GM19324 (cell line): ENCODE data around the gene CAMTA2.

Source experiments
- ATAC-seq: cut with Tn5 transposase; IDR thresholded peaks from one replicate; pipeline ENCODE4 v1.9.1; 2021; ENCODE audit warnings: mild to moderate bottlenecking, moderate library complexity; ENCODE audit not compliant: unreplicated experiment, low FRiP score

Gene CAMTA2

DNA sequence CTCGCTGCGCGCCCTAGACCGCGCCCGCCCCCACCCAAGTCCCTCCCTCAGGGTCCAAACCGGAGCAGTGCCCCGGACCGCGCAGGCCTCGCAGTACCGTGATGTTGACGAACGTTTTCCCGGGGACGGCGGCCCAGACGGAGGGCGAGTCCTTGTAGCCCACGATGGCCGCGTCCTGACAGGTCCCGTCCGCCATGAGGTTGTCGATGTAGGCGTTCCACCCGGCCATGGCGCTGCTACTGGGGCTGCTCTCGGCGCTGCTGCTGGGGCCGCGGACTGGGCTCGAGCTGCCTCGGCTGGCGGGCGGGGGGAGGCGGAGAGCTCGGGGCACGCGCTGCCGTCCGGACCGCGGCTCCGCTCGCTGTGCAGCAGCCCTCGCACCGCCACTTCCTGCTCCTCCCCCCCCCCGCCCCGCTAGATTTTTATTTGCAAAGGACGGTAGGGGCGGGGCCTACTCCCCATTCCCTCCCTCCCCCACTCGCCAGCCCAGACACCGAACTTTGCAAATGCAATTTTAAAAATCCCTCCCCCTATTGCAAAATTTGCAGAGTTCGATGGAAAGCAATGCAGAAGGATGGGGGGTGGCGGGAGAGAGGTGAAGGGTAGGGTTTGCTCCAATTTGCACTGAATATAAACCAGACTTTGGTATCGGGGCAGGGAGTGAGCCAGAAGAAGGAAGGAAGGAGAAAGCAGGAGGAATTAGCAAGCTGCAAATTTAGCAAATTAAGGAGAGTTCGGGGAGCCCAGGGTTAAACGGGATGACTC, 39.1 kb downstream of the CAMTA2 start, which contains the start of gene PFN1:
Gene PFN1 (minus strand): TSS at position 365 of the 765 bp plus-strand sequence. CDS start 136 bp downstream, at position 229.
- peak; percentile 18 for ATAC-seq

DNA sequence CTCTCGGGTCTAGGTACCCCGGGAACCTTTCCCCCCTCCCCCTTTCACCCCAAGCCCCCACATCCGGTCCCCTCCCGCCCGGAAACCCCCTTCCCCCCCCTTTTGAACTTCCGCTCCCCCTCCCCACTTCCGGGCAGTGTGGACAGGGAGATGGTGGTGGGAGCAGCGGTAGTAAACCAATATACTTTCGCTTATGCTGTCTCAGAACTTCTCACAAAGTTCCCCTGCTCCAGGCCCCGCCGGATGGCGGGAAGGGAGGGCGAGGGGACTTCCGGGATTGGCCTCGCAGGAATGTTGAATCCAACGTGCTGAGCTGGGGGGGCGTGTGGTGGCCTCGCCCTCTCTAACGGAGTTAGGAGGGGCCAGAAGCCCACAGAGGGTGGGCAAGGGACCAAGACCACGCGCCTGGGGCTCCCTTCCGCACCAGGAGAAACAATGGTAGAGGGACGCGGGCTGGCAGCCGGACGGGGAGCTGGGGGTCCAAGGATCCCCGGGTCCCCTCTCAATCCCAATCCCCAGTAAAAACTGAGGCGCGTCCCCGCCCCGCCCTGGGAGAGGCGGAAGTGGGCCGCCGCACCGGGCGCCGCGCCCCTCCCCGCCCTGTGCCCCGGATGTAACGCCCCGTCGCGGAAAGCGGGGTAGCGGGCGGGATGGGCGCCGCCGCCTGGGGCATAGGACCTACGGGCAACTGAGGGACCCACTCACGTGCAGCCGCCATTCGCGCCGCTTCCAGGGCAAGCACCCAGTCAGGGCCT, 39.9 kb downstream of the CAMTA2 start:
- ATAC-seq: peak; percentile 19

DNA sequence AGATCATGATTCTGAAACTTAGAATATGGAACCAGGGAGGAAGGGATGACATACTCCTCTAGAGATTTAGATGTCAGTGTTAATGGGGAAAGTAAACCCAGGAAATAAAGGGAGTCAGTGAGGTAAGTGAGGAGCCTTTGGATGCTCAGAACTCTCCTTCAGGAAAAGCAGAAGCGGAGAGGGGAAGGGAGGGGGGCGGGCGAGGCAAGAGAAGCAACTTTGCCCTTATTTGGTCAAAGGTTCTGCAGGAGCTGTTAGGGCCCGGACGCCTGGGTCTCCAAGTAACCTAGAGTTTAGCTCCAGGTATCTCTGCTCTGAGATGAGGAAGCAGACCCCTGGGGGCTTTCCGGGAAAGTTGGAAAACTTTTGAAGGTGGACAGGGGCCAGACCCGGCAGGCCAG, 40.5 kb downstream of the CAMTA2 start:
- no peak for ATAC-seq

DNA sequence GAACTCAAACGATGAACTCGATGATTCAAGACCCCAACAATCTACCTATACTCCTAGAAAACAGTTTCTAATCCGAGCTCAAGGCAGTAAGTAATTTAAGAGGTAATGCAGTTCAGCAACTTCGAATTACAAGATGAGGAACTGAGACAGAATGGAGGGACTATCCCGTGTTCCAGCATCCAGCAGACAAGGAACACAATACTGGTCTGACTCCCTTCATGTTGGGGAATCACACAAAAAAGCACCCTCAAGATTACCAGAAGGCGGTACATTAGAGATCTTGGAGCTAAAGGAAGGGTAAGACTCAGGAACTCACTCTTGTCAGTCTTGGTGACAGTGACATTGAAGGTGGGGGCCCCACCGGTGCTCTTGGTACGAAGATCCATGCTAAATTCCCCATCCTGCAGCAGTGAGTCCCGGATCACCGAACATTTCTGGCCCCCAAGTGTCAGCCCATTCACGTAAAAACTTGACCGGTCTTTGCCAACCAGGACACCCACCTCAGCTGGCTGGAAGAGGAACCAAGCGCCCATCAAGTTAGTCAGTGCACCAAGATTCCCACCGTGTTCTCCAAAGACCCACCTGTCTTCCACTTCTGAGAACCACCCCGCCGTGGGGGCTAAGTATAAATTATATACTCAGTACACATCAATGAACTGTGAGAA, 41.0 kb downstream of the CAMTA2 start:
- ATAC-seq: no peak

DNA sequence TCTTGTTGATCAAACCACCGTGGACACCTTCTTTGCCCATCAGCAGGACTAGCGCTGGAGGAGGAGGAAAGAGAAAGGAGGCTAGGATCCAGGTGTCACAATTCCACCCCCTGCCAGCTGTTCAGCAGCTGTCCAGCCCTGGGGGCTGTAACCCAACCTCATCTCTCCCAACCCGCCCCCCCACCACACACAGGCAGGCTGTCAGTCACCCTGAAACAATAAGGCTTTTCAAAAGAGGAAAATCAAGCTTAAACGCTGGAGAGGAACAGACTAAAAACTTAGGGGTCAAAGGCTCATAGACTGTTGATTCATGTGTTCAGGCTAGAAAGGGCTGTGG, 41.6 kb downstream of the CAMTA2 start:
- no peak for ATAC-seq

DNA sequence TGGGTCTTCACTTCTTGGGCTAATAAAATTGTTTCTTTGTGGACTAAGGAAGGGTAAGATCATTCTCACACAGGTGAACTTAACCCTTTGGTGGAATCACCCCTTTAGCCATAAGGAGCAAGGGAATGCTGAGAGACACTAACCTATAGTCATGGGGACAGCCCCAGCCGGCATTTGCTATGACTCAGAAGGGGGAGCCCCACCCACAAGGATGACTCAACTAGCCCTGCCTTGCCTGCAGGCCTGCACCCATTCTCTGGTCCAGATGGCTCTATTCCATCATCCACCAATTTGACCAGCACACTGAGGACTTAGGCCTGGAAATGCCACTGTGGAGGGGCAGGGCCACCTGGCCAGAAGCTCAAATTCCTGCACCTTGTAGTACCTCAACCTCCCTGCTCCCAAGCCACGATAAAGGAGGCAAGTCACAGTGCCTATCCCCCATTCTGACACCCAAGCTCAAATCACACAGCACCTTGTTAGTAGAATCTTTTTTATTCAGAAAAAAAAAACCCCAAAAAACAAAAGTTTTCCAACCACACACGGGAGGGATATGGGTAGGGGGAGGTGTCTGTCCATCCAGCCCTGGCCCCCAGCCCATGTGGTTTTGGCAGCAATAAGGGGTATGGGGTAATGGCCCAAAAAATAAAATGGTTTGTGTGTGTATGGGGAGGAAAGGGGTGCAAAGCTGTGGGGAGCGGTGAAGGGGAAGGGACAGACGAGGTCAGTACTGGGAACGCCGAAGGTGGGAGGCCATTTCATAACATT, 42.1 kb downstream of the CAMTA2 start:
- ATAC-seq: no peak

DNA sequence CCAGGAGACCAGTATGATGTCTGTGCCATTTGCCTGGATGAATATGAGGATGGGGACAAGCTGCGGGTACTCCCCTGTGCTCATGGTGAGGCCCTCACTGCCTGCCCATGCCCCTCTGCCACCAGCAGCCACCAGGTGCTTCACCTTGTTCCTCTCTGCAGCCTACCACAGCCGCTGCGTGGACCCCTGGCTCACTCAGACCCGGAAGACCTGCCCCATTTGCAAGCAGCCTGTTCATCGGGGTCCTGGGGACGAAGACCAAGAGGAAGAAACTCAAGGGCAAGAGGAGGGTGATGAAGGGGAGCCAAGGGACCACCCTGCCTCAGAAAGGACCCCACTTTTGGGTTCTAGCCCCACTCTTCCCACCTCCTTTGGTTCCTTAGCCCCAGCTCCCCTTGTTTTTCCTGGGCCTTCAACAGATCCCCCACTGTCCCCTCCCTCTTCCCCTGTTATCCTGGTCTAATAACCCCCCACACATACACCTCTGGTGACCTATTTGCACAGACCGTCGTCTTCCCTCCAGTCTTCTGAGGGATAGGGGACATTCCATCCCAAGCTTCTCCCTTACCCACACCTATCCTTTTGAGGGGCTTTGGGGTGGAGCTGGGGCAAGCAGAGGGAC, 42.8 kb downstream of the CAMTA2 start:
- no peak for ATAC-seq

DNA sequence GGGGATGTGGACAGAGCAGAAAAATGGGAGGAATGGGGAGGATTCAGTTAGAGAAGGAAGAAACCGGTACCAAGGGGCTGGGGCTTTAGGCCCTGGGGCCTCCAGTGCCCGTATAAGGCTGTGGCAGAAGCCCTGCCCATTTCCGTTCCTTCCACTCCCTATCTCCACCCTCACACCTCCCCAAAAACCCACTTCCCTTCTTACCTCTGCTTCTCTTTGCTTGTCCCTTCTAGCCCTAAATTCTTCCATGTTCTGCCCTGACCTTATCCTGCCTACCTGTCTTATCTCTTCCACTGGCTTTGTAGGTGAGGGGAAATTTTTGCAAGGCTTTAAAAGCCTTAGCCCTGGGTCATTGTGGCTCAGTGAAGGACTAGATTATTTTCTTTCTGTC, 43.3 kb downstream of the CAMTA2 start:
- ATAC-seq: no peak

DNA sequence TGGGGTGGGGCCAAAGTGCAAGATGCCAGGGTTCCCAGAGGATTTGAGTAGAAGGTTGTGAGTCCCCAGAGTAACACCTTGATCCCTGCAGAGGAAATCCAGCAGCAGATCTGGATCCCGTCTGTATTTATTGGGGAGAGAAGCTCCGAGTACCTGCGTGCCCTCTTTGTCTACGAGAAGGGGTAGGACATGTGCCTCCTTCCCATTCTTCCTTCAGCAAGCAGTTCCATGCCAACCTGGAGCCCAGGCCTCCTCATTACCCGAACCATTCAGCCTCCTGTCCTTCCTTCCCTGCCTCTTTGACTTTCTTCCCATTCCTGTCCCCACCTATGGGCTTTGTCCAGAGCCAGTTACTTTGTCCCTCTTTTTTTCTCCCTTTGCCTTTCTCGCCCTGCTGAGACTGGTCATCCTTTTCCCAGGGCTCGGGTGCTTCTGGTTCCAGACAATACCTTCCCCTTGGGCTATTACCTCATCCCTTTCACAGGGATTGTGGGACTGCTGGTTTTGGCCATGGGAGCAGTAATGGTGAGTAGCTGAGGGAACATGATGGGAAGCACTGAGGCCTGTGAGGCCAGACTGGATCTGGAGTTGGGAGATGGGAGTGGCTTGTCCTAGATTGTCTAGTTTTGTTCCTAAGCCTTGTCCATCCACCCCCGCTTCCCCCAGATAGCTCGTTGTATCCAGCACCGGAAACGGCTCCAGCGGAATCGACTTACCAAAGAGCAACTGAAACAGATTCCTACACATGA, 44.5 kb downstream of the CAMTA2 start:
- ATAC-seq: no peak

DNA sequence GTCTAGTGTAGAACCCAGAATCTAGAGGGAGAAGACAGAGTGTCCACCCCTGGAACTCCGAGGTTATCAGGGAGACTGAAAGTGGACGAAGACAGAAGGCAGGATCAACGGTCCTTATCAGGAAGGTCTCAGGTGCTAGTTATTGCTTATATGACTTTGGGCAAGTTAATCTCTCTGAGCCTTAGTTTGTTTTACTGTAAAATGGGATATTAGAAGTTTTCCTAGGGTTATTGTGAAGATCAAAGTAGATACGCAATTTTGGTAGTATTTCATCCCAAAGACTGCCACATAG, 46.2 kb downstream of the CAMTA2 start:
- no peak for ATAC-seq

DNA sequence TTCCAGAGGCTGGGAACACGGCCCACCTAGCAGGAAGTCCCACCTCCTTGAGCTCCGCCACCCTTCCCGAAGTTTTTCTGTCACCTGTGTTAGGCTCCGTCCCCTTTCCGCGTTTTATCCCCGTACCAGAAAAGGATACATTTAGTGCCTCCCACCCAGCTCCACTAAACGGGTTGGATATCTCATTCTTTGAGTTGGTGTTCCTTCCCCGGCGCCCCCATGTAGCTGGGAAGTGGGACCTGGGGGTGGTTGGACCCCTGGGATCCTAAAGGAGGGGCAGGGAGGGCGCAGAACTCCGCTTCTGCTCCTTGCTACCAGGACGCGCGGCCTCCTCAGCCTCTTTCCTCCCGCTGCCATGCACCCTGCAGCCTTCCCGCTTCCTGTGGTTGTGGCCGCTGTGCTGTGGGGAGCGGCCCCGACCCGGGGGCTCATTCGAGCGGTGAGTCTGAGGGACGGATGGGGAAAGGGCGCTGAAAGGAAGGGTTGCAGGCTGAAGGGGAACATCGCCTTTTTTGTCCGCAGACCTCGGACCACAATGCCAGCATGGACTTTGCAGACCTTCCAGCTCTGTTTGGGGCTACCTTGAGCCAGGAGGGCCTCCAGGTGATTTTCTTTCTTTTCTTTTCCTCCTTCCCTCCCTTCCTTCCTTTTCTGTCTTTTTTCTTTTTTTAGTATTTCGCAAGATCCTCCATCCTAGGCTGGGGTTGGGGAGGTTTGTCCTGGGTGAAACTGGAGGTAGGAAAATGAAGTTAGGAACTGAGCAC, 46.7 kb downstream of the CAMTA2 start:
- no peak for ATAC-seq

DNA sequence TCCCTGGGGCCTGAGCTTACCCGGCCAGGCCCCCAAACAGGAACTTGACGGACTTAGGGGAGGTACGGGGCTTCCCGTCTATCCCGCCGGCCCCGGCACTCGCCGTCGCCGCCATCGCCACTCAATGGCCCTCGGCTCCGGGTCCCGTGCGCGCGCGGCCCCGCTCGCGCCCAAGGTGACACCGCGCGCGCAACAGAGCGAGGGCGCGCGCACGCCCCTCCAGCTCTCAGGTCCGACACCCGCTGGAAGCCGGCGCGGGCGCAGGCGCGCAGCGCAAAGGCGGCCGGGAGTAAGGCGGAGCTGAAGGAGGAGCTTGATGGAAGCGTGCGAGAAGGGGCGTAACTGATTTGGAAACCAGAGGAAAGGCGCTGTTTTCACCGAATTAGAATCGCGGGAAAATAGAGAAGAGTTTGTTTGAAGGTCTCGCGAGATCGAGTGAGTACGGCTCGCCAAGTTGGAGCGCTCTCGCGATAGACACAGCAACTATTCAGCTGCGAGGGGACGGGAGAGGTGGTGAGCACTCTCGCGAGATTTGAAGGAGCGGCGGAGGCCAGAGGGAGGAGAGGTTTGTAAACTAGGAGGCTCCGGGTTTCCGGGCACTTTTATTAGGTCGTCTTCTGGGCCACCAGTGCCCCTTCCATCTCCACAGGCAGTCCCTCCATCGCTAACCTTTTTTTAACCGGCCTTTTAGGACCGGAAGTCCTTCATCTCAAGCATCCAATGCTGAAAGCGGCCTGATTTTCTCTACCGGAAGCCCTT, 47.5 kb downstream of the CAMTA2 start, which contains the start of the genes RNF167 and SLC25A11:
Gene RNF167 (plus strand): TSS at position 473 of the 759 bp plus-strand sequence. CDS start 642 bp downstream, outside the sequence.
Gene SLC25A11 (minus strand): TSS at position 251 of the 759 bp plus-strand sequence. CDS start 136 bp downstream, at position 115.
- ATAC-seq: peak; percentile 82

DNA sequence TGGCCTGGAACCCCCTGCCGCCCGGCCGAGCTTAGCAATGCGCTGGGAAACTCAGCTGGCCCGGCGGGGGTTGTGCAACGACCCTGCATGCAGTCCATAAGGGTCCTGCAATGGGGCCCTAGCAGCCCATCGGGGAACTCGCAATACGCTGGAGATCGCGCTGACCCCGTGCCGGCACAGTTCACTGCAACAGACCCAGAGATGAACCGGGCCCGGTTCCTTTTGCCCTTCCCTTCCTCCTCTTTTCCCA, 48.0 kb downstream of the CAMTA2 start:
- peak; percentile 25 for ATAC-seq

DNA sequence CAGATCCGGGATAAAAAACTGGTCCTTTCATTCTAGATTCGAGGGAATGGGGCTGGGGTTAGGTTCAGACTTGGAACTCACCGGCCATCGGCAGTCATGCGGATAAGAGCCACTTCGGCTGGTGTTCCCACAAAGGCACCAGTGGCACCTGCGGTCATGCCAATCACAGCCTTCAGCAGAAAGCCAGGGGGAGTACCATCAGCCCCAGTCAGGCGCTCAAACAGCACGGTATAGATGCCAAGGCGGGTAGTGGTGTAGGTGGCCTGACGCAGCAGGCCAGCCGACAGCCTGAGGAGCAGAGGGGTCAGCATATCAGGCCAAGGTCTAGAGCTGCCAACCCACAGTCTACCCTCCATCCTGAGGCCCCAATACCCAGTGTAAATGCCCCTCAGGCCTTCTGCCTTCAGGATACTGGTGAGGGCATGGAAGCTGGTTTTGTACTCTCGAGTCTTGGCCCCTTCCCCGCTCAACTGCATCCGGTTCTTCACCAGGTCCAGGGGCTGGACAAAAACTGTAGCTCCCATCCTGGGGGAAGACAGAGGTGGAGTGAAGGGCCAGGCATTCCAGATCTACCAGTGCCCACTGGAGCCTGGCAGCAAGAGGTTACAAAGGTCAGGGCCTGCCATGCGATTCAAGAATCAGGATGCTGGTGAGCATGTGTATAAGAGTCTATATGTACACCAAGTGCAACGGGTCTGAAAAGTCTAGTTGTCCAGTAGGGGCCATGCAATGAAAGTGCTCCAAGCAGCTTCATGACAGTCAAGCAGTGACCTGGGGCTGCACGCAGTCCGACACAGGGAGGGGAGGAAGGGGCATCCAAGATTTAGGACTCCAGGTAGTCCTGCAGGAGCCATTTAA, 48.6 kb downstream of the CAMTA2 start:
- no peak for ATAC-seq

DNA sequence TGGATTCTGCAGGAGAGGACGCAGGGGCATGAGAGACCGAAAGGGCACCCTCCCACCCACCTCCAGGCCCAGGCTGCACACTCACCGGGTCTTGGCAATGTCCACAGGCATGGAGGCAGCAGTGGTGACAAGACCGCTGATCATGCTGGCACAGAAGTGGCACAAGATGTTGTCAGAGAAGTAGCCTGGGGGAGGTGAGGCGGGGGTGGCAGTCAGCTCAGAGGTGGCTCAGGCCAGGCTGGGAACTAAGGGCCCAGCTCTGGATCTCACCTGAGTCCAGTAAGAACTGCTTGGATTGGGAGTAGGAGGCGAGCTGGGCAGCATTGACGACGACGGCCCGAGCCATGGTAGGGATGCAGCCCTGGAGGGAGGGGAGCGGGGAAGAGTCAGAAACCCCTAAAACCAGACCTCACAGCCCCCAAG, 49.4 kb downstream of the CAMTA2 start:
- ATAC-seq: no peak

DNA sequence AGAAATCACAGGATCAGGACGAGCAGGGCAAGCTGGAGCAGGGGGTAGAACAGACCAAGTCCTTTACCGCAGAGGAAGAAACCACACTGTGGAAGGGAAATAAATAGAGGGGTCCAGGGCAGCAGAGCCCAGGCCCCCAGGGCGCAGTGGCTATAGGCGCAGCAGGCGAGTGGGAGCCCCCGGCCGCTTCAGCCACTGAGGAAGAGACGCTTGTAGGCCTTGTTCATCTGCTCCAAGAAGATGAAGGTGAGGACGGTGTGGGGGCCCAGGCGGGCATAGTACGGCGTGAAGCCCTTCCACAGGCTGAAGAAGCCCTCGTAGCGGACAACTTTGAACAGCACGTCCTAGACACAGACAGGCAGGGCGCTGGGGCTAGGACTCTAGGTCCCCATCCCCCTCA, 49.9 kb downstream of the CAMTA2 start:
- no peak for ATAC-seq

DNA sequence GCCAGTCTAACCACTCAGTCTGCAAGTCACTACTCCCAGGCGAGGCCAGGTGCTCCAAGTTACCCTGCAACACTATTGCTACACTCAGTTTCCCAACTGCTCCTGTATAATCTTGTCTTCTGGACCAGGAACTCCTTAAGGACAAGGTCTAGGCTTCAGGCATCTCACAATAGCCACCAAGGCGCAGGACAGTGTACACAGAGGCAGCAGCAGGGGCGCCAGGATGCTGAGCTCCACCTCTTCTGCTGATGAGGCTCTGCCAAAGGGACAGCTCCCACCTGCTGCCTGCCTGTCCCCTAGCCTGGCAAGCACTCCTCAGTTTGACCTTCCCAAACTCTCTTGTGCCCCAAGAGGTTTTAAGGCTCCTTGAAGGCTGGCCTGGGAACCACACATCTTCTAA, 51.0 kb downstream of the CAMTA2 start:
- ATAC-seq: no peak
